Keratinocyte (primary cell): ENCODE data around the gene GLI2. TPM values are rescaled to one million over a fixed set of nuclear protein-coding genes. Genes with fewer than 3 reads are reported as not detected.

Experiments used
- DNase-seq: peaks from one replicate; pipeline ENCODE4 v3.0.0-alpha.2; 2011; ENCODE audit warnings: low read depth, missing footprints, low spot score
- FAIRE-seq: peaks from 2 replicates; lab custom pipeline; 2011; peaks lifted over from hg19 to GRCh38; lab: Jason Lieb, UNC
- H2AFZ ChIP-seq: 2 replicates; pipeline ENCODE4 v1.6.0; 2012; ENCODE audit warnings: low read length, control low read depth, inconsistent platforms; ENCODE audit not compliant: control insufficient read depth
- H3K27ac ChIP-seq: 2 replicates; pipeline ENCODE4 v1.5.1; 2011; ENCODE audit warnings: low read length; ENCODE audit not compliant: control insufficient read depth, insufficient read depth
- H3K27me3 ChIP-seq: 3 replicates; pipeline ENCODE4 v1.6.0; 2011; ENCODE audit warnings: low read length; ENCODE audit not compliant: control insufficient read depth, insufficient read depth; ENCODE audit errors: extremely low read depth
- H3K36me3 ChIP-seq, 2 experiments: 2 replicates in 1 of 2; 3 replicates in 1 of 2; pipeline ENCODE4 v1.5.1; 2011; ENCODE audit warnings: low read length in 2 of 2, mild to moderate bottlenecking in 1 of 2; ENCODE audit not compliant: control insufficient read depth in 2 of 2, insufficient read depth in 2 of 2; ENCODE audit errors: extremely low read depth in 1 of 2
- H3K4me1 ChIP-seq: 3 replicates; pipeline ENCODE4 v1.5.1; 2011; ENCODE audit warnings: low read length; ENCODE audit not compliant: control insufficient read depth, insufficient read depth; ENCODE audit errors: extremely low read depth
- H3K4me2 ChIP-seq: 3 replicates; pipeline ENCODE4 v1.6.0; 2011; ENCODE audit warnings: low read depth, low read length; ENCODE audit not compliant: control insufficient read depth, insufficient read depth; ENCODE audit errors: extremely low read depth
- H3K4me3 ChIP-seq, 3 experiments: fragments of 200-600 bp in 1 of 3; sonication (generic) in 1 of 3; 2 replicates in 2 of 3; 3 replicates in 1 of 3; pipeline ENCODE4 v1.5.1; 2011 to 2016; ENCODE audit warnings: low read length in 3 of 3, mild to moderate bottlenecking in 3 of 3, control low read depth in 2 of 3, inconsistent platforms in 1 of 3, low read depth in 1 of 3, mixed read lengths in 1 of 3, mixed run types in 1 of 3, moderate library complexity in 1 of 3; ENCODE audit not compliant: control insufficient read depth in 2 of 3, insufficient read depth in 2 of 3; ENCODE audit errors: extremely low read depth in 1 of 3
- H3K79me2 ChIP-seq: 2 replicates; pipeline ENCODE4 v1.6.0; 2012; ENCODE audit warnings: low read length; ENCODE audit not compliant: control insufficient read depth, insufficient read depth
- H3K9ac ChIP-seq: 3 replicates; pipeline ENCODE4 v1.6.0; 2011; ENCODE audit warnings: low read length; ENCODE audit not compliant: control insufficient read depth, insufficient read depth; ENCODE audit errors: extremely low read depth
- H3K9me1 ChIP-seq: 3 replicates; pipeline ENCODE4 v1.6.0; 2011; ENCODE audit warnings: low read length; ENCODE audit not compliant: control insufficient read depth, insufficient read depth; ENCODE audit errors: extremely low read depth
- H3K9me3 ChIP-seq: 2 replicates; pipeline ENCODE4 v1.5.1; 2012; ENCODE audit warnings: low read depth, low read length; ENCODE audit not compliant: control insufficient read depth
- H4K20me1 ChIP-seq: 3 replicates; pipeline ENCODE4 v1.6.0; 2011; ENCODE audit warnings: low read length; ENCODE audit not compliant: control insufficient read depth, insufficient read depth; ENCODE audit errors: extremely low read depth
- CTCF ChIP-seq, 3 experiments: IDR thresholded peaks in 1 of 3; conservative IDR thresholded peaks in 1 of 3; optimal IDR thresholded peaks in 1 of 3; 2 replicates in 2 of 3; 3 replicates in 1 of 3; pipeline versions ENCODE3 to v1.5.1; 2011; ENCODE audit warnings: low read length in 3 of 3, mild to moderate bottlenecking in 3 of 3, moderate library complexity in 2 of 3, control low read depth in 1 of 3, inconsistent platforms in 1 of 3; ENCODE audit not compliant: insufficient read depth in 2 of 3; ENCODE audit errors: extremely low read depth in 1 of 3
- EZH2 ChIP-seq: IDR thresholded peaks from one replicate; pipeline ENCODE4 v1.6.1; 2012; ENCODE audit warnings: inconsistent platforms, mild to moderate bottlenecking, low read length, moderate library complexity
- dilution Hi-C: fragments of 300-500 bp; cut with MboI; formaldehyde crosslinking; loops from one replicate; pipeline ENCODE4 v1.7.0; 2020; ENCODE audit warnings: low sequenced_read_pairs; ENCODE audit not compliant: extremely low pct_ligation_motif_present
- polyA plus RNA-seq, 5 experiments: library from polyadenylated mRNA; depleted of rRNA in 3 of 5; stranded (reverse) in 3 of 5; stranded (forward) in 1 of 5; unstranded in 1 of 5; fragments of >200 nt; gene quantifications; 1 replicate in 1 of 5; 2 replicates in 3 of 5; 3 replicates in 1 of 5; pipeline versions ENCODE4 v1.2.1 to v1.2.3, GENCODE V29; 2011 to 2012; ENCODE audit warnings: missing spikeins in 2 of 5, low read depth in 1 of 5, low replicate concordance in 1 of 5

Gene GLI2
- polyA plus RNA-seq, 1 donor (not counting 4 experiments of a cell fraction or from before 2014, with no cell fraction given): 0.04 TPM

DNA sequence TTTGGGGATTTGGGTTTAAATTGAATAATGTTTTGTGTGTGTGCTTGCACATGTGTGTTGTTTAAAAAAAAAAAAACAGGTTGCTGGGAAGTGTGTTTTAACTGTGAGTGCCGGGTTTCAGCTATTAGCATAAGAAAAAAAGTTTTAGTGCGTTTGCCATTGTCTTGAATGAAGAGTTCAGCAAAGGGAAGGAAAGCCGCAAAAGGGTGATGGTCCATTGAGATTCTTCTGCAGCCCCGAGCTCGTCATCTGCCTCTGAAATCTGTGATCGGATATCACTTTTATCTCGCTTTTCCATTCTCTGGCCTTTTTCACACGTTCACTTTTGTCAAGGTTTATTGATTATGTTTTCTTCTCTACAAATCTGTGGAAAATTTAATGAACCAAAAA is 4.7 kb downstream of the GLI2 start:
- H3K27ac ChIP-seq: no peak overlapping the region
- FAIRE-seq (no peak), DNase-seq (no peak)
- H3K36me3 ChIP-seq: no peaks in the 10 kb centered on the region
- no peaks in the 10 kb centered on the region for H4K20me1 ChIP-seq
- no peak overlapping the region for H3K4me2 ChIP-seq
- H3K4me1 ChIP-seq: peaks cover 11% of the 10 kb centered on the region
- H3K27me3 ChIP-seq: peaks cover 62% of the 10 kb centered on the region
- dilution Hi-C loops: no loop called here
- H2AFZ ChIP-seq: no peak overlapping the region
- H3K4me3 ChIP-seq: no peak overlapping the region
- H3K79me2 ChIP-seq: no peaks in the 10 kb centered on the region
- no peak overlapping the region for H3K9ac ChIP-seq
- H3K9me1 ChIP-seq: no peaks in the 10 kb centered on the region
- H3K9me3 ChIP-seq: no peaks in the 10 kb centered on the region
- TF ChIP-seq EZH2 (no peak), CTCF (optimal IDR thresholded peaks at IDR 0.05 in 1 of 3, IDR thresholded peaks at IDR 0.05 in 1 of 3, conservative IDR thresholded peaks at IDR 0.05 in 1 of 3; ENCODE audit: extremely low read depth in 1 of 3, insufficient read depth in 2 of 3, low read length in 3 of 3) (no peak)

DNA sequence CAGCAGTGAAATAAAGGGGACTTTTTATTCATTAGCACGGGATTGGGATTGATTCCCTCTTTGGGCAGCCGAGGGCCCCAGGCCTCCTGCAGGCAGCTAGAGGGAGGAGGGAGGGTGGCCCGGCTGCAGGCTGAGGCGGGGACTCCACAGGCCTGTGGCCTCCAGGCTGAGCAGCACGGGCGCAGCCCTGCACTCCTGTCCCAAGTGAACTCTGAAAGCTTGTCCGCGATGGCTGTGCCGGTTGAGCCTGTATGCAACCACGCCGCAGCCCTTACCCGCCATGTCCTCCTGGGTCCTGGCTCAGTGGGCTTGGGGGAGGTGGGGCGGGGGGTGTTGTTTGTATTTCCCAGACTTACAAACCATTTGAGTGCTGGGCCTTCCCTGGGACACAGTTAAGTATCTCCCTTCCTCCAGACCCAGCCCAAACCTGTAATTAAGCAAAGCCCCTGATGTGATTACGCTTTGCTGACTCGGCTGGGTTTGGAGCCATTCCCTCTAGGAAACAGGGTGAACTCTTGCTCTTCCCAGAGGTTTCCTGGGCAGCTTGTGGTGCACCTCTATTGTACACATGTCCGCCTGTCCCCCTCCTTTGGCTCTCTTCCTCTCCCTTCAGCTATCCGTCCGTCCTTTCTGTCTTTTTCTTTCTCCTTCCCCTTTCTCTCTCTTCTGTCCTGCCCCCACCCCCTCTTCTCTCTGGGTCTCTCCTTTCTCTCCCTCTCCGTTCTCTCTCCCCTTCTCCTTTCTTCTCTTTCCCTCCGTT is 5.3 kb downstream of the GLI2 start:
- TF ChIP-seq EZH2: no peak
- Histone ChIP-seq H4K20me1 (no peaks in the 10 kb centered on the region), H3K4me1 (peaks cover 11% of the 10 kb centered on the region), H2AFZ (no peak overlapping the region), H3K27ac (no peak overlapping the region), H3K9me3 (no peaks in the 10 kb centered on the region), H3K9me1 (no peaks in the 10 kb centered on the region), H3K4me2 (no peak overlapping the region), H3K4me3 (no peak overlapping the region), H3K9ac (no peak overlapping the region), H3K27me3 (peaks cover 67% of the 10 kb centered on the region), H3K36me3 (no peaks in the 10 kb centered on the region), H3K79me2 (no peaks in the 10 kb centered on the region)
- FAIRE-seq (no peak), DNase-seq (no peak)
- dilution Hi-C loops: no loop called here
